GM12878 (cell line): Measurements from ENCODE around the gene GFRA1.

Experiments used
- BCL11A ChIP-seq: IDR thresholded peaks from 2 replicates; pipeline ENCODE4 v1.6.1; 2011; ENCODE audit warnings: low read depth, low read length
- NFIC ChIP-seq: IDR thresholded peaks from 2 replicates; pipeline ENCODE4 v1.6.1; 2012; ENCODE audit warnings: low read depth, mild to moderate bottlenecking, inconsistent platforms, low read length, moderate library complexity
- RCOR1 ChIP-seq: conservative IDR thresholded peaks from 2 replicates; pipeline ENCODE4 v1.6.1; 2012; ENCODE audit warnings: low read depth, low read length, improper control_type of control experiment
- YY1 ChIP-seq: IDR thresholded peaks from 2 replicates; pipeline ENCODE4 v1.6.1; 2011; ENCODE audit warnings: low read depth, mild to moderate bottlenecking, low read length

- TF ChIP-seq RCOR1 = no peak
- TF ChIP-seq NFIC = no peak
- TF ChIP-seq YY1 = no peak
- TF ChIP-seq BCL11A = no peak
Measured at GRCh38 chr10:116262678-116263077, 10.3 kb downstream of the GFRA1 start.
